H9 (cell line): Measurements from ENCODE around the gene FGF6. TPM values are rescaled to one million over a fixed set of nuclear protein-coding genes. Genes with fewer than 3 reads are reported as not detected.

ENCODE experiments used
- DNase-seq: peaks from one replicate; pipeline ENCODE4 v3.0.0-alpha.2; 2017
- H2AFZ ChIP-seq: one replicate; pipeline ENCODE4 v1.6.1; 2013; ENCODE audit warnings: mild to moderate bottlenecking, low read length, control low read depth, moderate library complexity
- H2AK5ac ChIP-seq: 2 replicates; pipeline ENCODE4 v1.6.1; 2013; ENCODE audit warnings: low read length, control low read depth, mixed read lengths; ENCODE audit not compliant: insufficient read length
- H2BK120ac ChIP-seq: one replicate; pipeline ENCODE4 v1.6.1; 2013; ENCODE audit warnings: low read depth, mild to moderate bottlenecking, low read length, control low read depth, inconsistent platforms; ENCODE audit not compliant: poor library complexity, severe bottlenecking
- H2BK12ac ChIP-seq: 2 replicates; pipeline ENCODE4 v1.6.1; 2013; ENCODE audit warnings: low read length, control low read depth, mixed read lengths, low read depth; ENCODE audit not compliant: insufficient read length
- H2BK15ac ChIP-seq: 2 replicates; pipeline ENCODE4 v1.6.1; 2013; ENCODE audit warnings: low read depth, low read length, control low read depth
- H2BK20ac ChIP-seq: one replicate; pipeline ENCODE4 v1.6.1; 2013; ENCODE audit warnings: low read depth, mild to moderate bottlenecking, low read length, control low read depth, inconsistent platforms; ENCODE audit not compliant: poor library complexity, severe bottlenecking
- H2BK5ac ChIP-seq: 2 replicates; pipeline ENCODE4 v1.6.1; 2013; ENCODE audit warnings: low read length, control low read depth, mixed read lengths; ENCODE audit not compliant: insufficient read length
- H3K14ac ChIP-seq: 2 replicates; pipeline ENCODE4 v1.6.1; 2013; ENCODE audit warnings: low read length, control low read depth; ENCODE audit not compliant: insufficient read depth
- H3K18ac ChIP-seq: 2 replicates; pipeline ENCODE4 v1.6.1; 2013; ENCODE audit warnings: low read depth, mild to moderate bottlenecking, mixed read lengths, low read length, control low read depth; ENCODE audit not compliant: insufficient read length
- H3K23ac ChIP-seq: 2 replicates; pipeline ENCODE4 v1.6.1; 2013; ENCODE audit warnings: low read length, control low read depth, mixed read lengths, low read depth; ENCODE audit not compliant: insufficient read length
- H3K23me2 ChIP-seq: 2 replicates; pipeline ENCODE4 v1.6.1; 2013; ENCODE audit warnings: low read depth, mild to moderate bottlenecking, mixed read lengths, low read length, control low read depth; ENCODE audit not compliant: insufficient read length, poor library complexity, severe bottlenecking
- H3K27ac ChIP-seq: 2 replicates; pipeline ENCODE4 v1.5.1; 2013; ENCODE audit warnings: low read length, control low read depth, mixed read lengths, low read depth; ENCODE audit not compliant: insufficient read length
- H3K27me3 ChIP-seq: 2 replicates; pipeline ENCODE4 v1.6.1; 2013; ENCODE audit warnings: low read length, control low read depth, inconsistent platforms; ENCODE audit not compliant: insufficient read depth
- H3K4ac ChIP-seq: 2 replicates; pipeline ENCODE4 v1.6.1; 2013; ENCODE audit warnings: low read depth, mild to moderate bottlenecking, control low read depth, inconsistent platforms, low read length, moderate library complexity
- H3K4me1 ChIP-seq: 2 replicates; pipeline ENCODE4 v1.6.1; 2013; ENCODE audit warnings: low read length, control low read depth, inconsistent platforms; ENCODE audit not compliant: insufficient read depth
- H3K4me2 ChIP-seq: 2 replicates; pipeline ENCODE4 v1.6.1; 2013; ENCODE audit warnings: low read length, control low read depth, mixed read lengths; ENCODE audit not compliant: insufficient read length, insufficient read depth
- H3K56ac ChIP-seq: 2 replicates; pipeline ENCODE4 v1.6.1; 2013; ENCODE audit warnings: low read depth, mild to moderate bottlenecking, mixed read lengths, low read length, control low read depth; ENCODE audit not compliant: insufficient read length
- H3K79me1 ChIP-seq: 2 replicates; pipeline ENCODE4 v1.6.1; 2013; ENCODE audit warnings: low read depth, mild to moderate bottlenecking, moderate library complexity, low read length, control low read depth, inconsistent platforms; ENCODE audit not compliant: insufficient read depth, poor library complexity, severe bottlenecking
- H3K79me2 ChIP-seq: 2 replicates; pipeline ENCODE4 v1.6.1; 2013; ENCODE audit warnings: low read length, control low read depth, inconsistent platforms; ENCODE audit not compliant: insufficient read depth
- H3K9ac ChIP-seq: 2 replicates; pipeline ENCODE4 v1.6.1; 2013; ENCODE audit warnings: low read length, control low read depth, mixed read lengths; ENCODE audit not compliant: insufficient read length; ENCODE audit errors: extremely low read depth
- H3K9me3 ChIP-seq: one replicate; pipeline ENCODE4 v1.6.1; 2013; ENCODE audit warnings: low read depth, low read length, inconsistent platforms; ENCODE audit not compliant: control insufficient read depth
- H3T11ph ChIP-seq: one replicate; pipeline ENCODE4 v1.6.1; 2013; ENCODE audit warnings: mild to moderate bottlenecking, low read length, control low read depth, inconsistent platforms
- H4K20me1 ChIP-seq: one replicate; pipeline ENCODE4 v1.6.1; 2013; ENCODE audit not compliant: control insufficient read depth, insufficient read length, insufficient read depth
- H4K5ac ChIP-seq: 2 replicates; pipeline ENCODE4 v1.6.1; 2013; ENCODE audit warnings: low read depth, mild to moderate bottlenecking, mixed read lengths, low read length, control low read depth; ENCODE audit not compliant: insufficient read length
- H4K8ac ChIP-seq: replicated peaks from 2 replicates; pipeline ENCODE4 v1.6.1; 2013; ENCODE audit warnings: low read length, control low read depth, mixed read lengths, low read depth; ENCODE audit not compliant: insufficient read length
- H4K91ac ChIP-seq: 2 replicates; pipeline ENCODE4 v1.6.1; 2013; ENCODE audit warnings: low read depth, mild to moderate bottlenecking, moderate library complexity, mixed read lengths, low read length, control low read depth; ENCODE audit not compliant: insufficient read length
- H3K27ac Mint-ChIP-seq, 3 experiments: 2 replicates in 2 of 3; 3 replicates in 1 of 3; pipeline ENCODE4 v1.8.0; 2020 to 2021; ENCODE audit warnings: mixed read lengths in 3 of 3, mild to moderate bottlenecking in 1 of 3, moderate library complexity in 1 of 3
- H3K27me3 Mint-ChIP-seq: 2 replicates; pipeline ENCODE4 v1.8.0; 2021; ENCODE audit warnings: low read depth, mild to moderate bottlenecking, moderate library complexity, mixed read lengths
- H3K36me3 Mint-ChIP-seq, 3 experiments: 2 replicates in 2 of 3; 3 replicates in 1 of 3; pipeline ENCODE4 v1.8.0; 2020 to 2021; ENCODE audit warnings: low read depth in 3 of 3, mixed read lengths in 3 of 3; ENCODE audit not compliant: insufficient read depth in 1 of 3
- H3K4me1 Mint-ChIP-seq, 2 experiments: 2 replicates each; pipeline ENCODE4 v1.8.0; 2020; ENCODE audit warnings: mixed read lengths in 2 of 2
- H3K4me3 Mint-ChIP-seq, 2 experiments: 2 replicates in 1 of 2; 3 replicates in 1 of 2; pipeline ENCODE4 v1.8.0; 2020 to 2021; ENCODE audit warnings: mild to moderate bottlenecking in 2 of 2, mixed read lengths in 2 of 2, moderate library complexity in 1 of 2
- H3K9me3 Mint-ChIP-seq, 2 experiments: 2 replicates in 1 of 2; 3 replicates in 1 of 2; pipeline ENCODE4 v1.8.0; 2020; ENCODE audit warnings: mild to moderate bottlenecking in 2 of 2, mixed read lengths in 2 of 2, moderate library complexity in 1 of 2
- WGBS: extraction: QIAGEN DNeasy Blood & Tissue Kit; methylation state at CpG from one replicate; pipeline ENCODE4 v1.1.7; 2013; ENCODE audit warnings: missing lambda C conversion rate, low lambda C conversion rate, mixed read lengths; ENCODE audit not compliant: insufficient read length; ENCODE audit errors: extremely low coverage; 5-methylcytosine and 5-hydroxymethylcytosine counted together
- total RNA-seq: library from RNA; stranded (reverse); gene quantifications from 2 replicates; pipeline ENCODE4 v1.2.1, GENCODE V29; 2021
- TF ChIP-seq, protein P1 (sequence below): fragments of 200-600 bp; sonication (generic); conservative IDR thresholded peaks from 3 replicates; pipeline ENCODE4 v1.8.0; 2021; ENCODE audit warnings: antibody characterized with exemption, mild to moderate bottlenecking

The FGF6 gene
- total RNA-seq, 1 experiment from 2014 or later = not detected

DNA sequence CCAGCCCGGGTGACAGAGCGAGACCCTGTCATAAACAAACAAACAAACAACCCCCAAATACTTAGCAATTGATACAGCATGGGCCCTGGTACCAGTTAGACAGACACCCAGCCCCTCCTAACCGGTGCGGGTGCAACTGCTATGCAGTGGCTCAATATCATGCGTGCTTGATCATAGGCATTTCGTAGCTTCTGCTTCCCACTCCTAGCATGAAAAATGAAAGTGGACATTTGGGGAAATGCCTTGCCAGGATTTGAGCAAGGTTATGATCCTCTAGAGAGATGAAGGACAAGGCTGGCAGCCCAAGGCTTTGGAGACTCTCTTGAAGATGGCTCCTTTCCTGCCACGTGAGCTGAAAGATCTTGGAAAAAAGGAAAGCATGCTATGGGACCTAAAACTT, 13.7 kb downstream of the FGF6 start:
- H3K79me2 ChIP-seq = no peaks in the 10 kb centered on the region
- Mint-ChIP-seq H3K27ac (no peak overlapping the region), H3K27me3 (peaks cover 13% of the 10 kb centered on the region), H3K36me3 (no peaks in the 10 kb centered on the region), H3K4me1 (peaks cover 4 to 13% of the 10 kb centered on the region in 2 experiments), H3K4me3 (no peak overlapping the region), H3K9me3 (no peaks in the 10 kb centered on the region)
- no peak overlapping the region for H3K4ac ChIP-seq
- H2BK12ac ChIP-seq = no peak overlapping the region
- H2BK120ac ChIP-seq = no peak overlapping the region
- H4K5ac ChIP-seq = no peak overlapping the region
- no peak overlapping the region for H3K18ac ChIP-seq
- H4K20me1 ChIP-seq = no peaks in the 10 kb centered on the region
- H2AFZ ChIP-seq = no peak overlapping the region
- TF ChIP-seq, protein P1, sequence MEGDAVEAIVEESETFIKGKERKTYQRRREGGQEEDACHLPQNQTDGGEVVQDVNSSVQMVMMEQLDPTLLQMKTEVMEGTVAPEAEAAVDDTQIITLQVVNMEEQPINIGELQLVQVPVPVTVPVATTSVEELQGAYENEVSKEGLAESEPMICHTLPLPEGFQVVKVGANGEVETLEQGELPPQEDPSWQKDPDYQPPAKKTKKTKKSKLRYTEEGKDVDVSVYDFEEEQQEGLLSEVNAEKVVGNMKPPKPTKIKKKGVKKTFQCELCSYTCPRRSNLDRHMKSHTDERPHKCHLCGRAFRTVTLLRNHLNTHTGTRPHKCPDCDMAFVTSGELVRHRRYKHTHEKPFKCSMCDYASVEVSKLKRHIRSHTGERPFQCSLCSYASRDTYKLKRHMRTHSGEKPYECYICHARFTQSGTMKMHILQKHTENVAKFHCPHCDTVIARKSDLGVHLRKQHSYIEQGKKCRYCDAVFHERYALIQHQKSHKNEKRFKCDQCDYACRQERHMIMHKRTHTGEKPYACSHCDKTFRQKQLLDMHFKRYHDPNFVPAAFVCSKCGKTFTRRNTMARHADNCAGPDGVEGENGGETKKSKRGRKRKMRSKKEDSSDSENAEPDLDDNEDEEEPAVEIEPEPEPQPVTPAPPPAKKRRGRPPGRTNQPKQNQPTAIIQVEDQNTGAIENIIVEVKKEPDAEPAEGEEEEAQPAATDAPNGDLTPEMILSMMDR = no peak
- no peaks in the 10 kb centered on the region for H3K9me3 ChIP-seq
- H3T11ph ChIP-seq = no peak overlapping the region
- no peak overlapping the region for H2BK15ac ChIP-seq
- no peak overlapping the region for H4K91ac ChIP-seq
- no peak overlapping the region for H3K27ac ChIP-seq
- H3K9ac ChIP-seq = no peak overlapping the region
- no CpG with 5 or more reads among the region's 7 CpGs for WGBS
- H2BK5ac ChIP-seq = no peak overlapping the region
- no peak overlapping the region for H2BK20ac ChIP-seq
- no peak overlapping the region for H3K14ac ChIP-seq
- no peak overlapping the region for H2AK5ac ChIP-seq
- no peak overlapping the region for H3K56ac ChIP-seq
- H3K79me1 ChIP-seq = no peaks in the 10 kb centered on the region
- 0 out of 2 replicates have a peak, but pooled peaks cover 2% of the 10 kb centered on the region for H3K4me1 ChIP-seq
- no peak overlapping the region for H3K23ac ChIP-seq
- H3K4me2 ChIP-seq = no peak overlapping the region
- H3K23me2 ChIP-seq = no peaks in the 10 kb centered on the region
- peak; percentile 13 for DNase-seq
- H4K8ac ChIP-seq = no peak overlapping the region
- no peaks in the 10 kb centered on the region for H3K27me3 ChIP-seq
